ENCODE results near the gene ATG9A. TPM values are rescaled to one million over a fixed set of nuclear protein-coding genes. Genes with fewer than 3 reads are reported as not detected.
"Not testable (repeated sequence)": the region's sequence is repeated elsewhere in the genome, so short reads cannot be mapped to it uniquely, and the experiment has no call there.

The ATG9A gene
- total and polyA plus RNA-seq, 2 of the 8 experiments (the other 6 are each of a cell fraction or from before 2014, with no cell fraction given) = 43.6 to 66.8 TPM

- no peak for TF ChIP-seq POU5F1 (IDR thresholded peaks at IDR 0.05; ENCODE audit: low read depth, low read length)
- no peak for TF ChIP-seq GABPA (IDR thresholded peaks at IDR 0.05; ENCODE audit: borderline replicate concordance, insufficient read depth, low read length)
- TF ChIP-seq TEAD4 (IDR thresholded peaks at IDR 0.05; ENCODE audit: low read depth, low read length) = no peak
- no peak for TF ChIP-seq BACH1 (IDR thresholded peaks at IDR 0.05; ENCODE audit: low read length)
Observed at GRCh38 chr2:219204425-219205164, 24.8 kb downstream of the ATG9A start (continued).

GRCh38 chr2:219201331-219201730 is 28.1 kb downstream of the ATG9A start:
- not testable (repeated sequence) for H2AK5ac ChIP-seq (ENCODE audit: low read depth, low read length); H2BK20ac ChIP-seq (ENCODE audit: low read length); DNase-seq (ENCODE audit: low read depth in 1 of 2, low spot score in 2 of 2); H3K9ac ChIP-seq (replicated peaks in 1 of 4; ENCODE audit: extremely low read depth in 1 of 4, low read depth in 3 of 4, low read length in 3 of 4); H3K56ac ChIP-seq (replicated peaks; ENCODE audit: insufficient read length, low read depth, low read length); H4K20me1 ChIP-seq (replicated peaks in 1 of 2; ENCODE audit: control insufficient read depth in 1 of 2, insufficient read depth in 2 of 2, low read length in 2 of 2); H2BK12ac ChIP-seq (ENCODE audit: low read depth, low read length); H3K4ac ChIP-seq (replicated peaks; ENCODE audit: insufficient read length, low read depth, low read length); H2AFZ ChIP-seq (ENCODE audit: low read length); H3K23me2 ChIP-seq (ENCODE audit: low read depth, low read length); H3K4me3 ChIP-seq (ENCODE audit: extremely low read depth in 1 of 4, insufficient read depth in 2 of 4, low read depth in 3 of 4, low read length in 4 of 4); H3K4me2 ChIP-seq (ENCODE audit: insufficient read depth in 1 of 2, low read depth in 2 of 2, low read length in 2 of 2); FAIRE-seq; H3K36me3 ChIP-seq (ENCODE audit: control insufficient read depth in 2 of 4, insufficient read depth in 4 of 4, low read length in 3 of 4); H3K79me2 ChIP-seq (ENCODE audit: control insufficient read depth in 1 of 2, insufficient read depth in 2 of 2, low read length in 2 of 2); H2BK15ac ChIP-seq (ENCODE audit: low read length); H4K8ac ChIP-seq (ENCODE audit: extremely low read depth, insufficient read depth, low read length); H2BK5ac ChIP-seq (ENCODE audit: low read depth, low read length); H3K27ac ChIP-seq (ENCODE audit: low read depth, low read length); H3K9me3 ChIP-seq (ENCODE audit: insufficient read depth in 2 of 2, low read depth in 1 of 2, low read length in 1 of 2); H3K18ac ChIP-seq (ENCODE audit: extremely low read depth, low read length); H4K91ac ChIP-seq (replicated peaks; ENCODE audit: insufficient read length, low read length); H4K5ac ChIP-seq (ENCODE audit: insufficient read length, low read depth, low read length); H3K23ac ChIP-seq (ENCODE audit: insufficient read length); H2BK120ac ChIP-seq (replicated peaks; ENCODE audit: low read depth, low read length); H3K79me1 ChIP-seq (ENCODE audit: low read depth, low read length); H3K4me1 ChIP-seq (replicated peaks in 1 of 4; ENCODE audit: control insufficient read depth in 3 of 4, insufficient read depth in 4 of 4, low read length in 3 of 4); H3K27me3 ChIP-seq (replicated peaks in 1 of 4; ENCODE audit: control insufficient read depth in 3 of 4, extremely low read depth in 1 of 4, insufficient read depth in 3 of 4, low read length in 3 of 4); H3K14ac ChIP-seq (ENCODE audit: insufficient read length)
- CTCF ChIA-PET (ENCODE audit: partially characterized antibody) = interaction anchor here (1.1 to 3.5 kb wide), 4 partner anchors 10 to 94 kb away, joined by 3 to 9 read pairs (median 6); no protein-coding TSS in a partner anchor
- POLR2A ChIA-PET (ENCODE audit: partially characterized antibody) = interaction anchor here (1.1 to 2.3 kb wide), 2 partner anchors 9 to 18 kb away, joined by 3 to 6 read pairs; partner anchors contain the start of gene ABCB6
- WGBS, 2 experiments (ENCODE audit: extremely low coverage in 1 of 2, insufficient coverage in 1 of 2, insufficient read length in 1 of 2, insufficient replicate concordance in 2 of 2, low coverage in 1 of 2, low lambda C conversion rate in 2 of 2, missing lambda C conversion rate in 1 of 2) = 98% methylated on average over 5 of the region's 21 CpGs; no CpG with 5 or more reads in 1 of the 2 experiments
